ENCODE data around the gene PHEX. TPM values are rescaled to one million over a fixed set of nuclear protein-coding genes. Genes with fewer than 3 reads are reported as not detected.

PHEX gene
- total RNA-seq, 2 donors from 2014 or later = not detected

- Histone ChIP-seq H3K27me3 (no peaks in the 10 kb centered on the region), H3K9me3 (no peaks in the 10 kb centered on the region), H3K4me1 (no peaks in the 10 kb centered on the region), H3K36me3 (replicated peaks in 1 of 2; ENCODE audit: insufficient read depth in 1 of 2, low read depth in 2 of 2) (no peaks in the 10 kb centered on the region), H3K4me3 (no peak overlapping the region), H3K27ac (no peak overlapping the region)
- ATAC-seq (no peak), DNase-seq (no peak)
- intact Hi-C loops (cut with DNase I) = no loop called here
- no peak for TF ChIP-seq POLR2A (IDR thresholded peaks at IDR 0.05)
- TF ChIP-seq CTCF (IDR thresholded peaks at IDR 0.05) = no peak
- 80 to 81% methylated on average over 7 to 11 of the region's 11 CpGs for WGBS, 2 donors
Measured at GRCh38 chrX:22041907-22042530, 9.9 kb downstream of the PHEX start.

GRCh38 chrX:22043872-22044271, 11.7 kb downstream of the PHEX start:
- ATAC-seq (no peak), DNase-seq (no peak)
- no peak overlapping the region for H3K4me3 ChIP-seq
- intact Hi-C loops (cut with DNase I) = no loop called here
- H3K27me3 ChIP-seq = no peaks in the 10 kb centered on the region
- TF ChIP-seq CTCF (IDR thresholded peaks at IDR 0.05) (no peak), POLR2A (IDR thresholded peaks at IDR 0.05) (no peak)
- no peaks in the 10 kb centered on the region for H3K4me1 ChIP-seq
- H3K36me3 ChIP-seq (replicated peaks in 1 of 2; ENCODE audit: insufficient read depth in 1 of 2, low read depth in 2 of 2) = no peaks in the 10 kb centered on the region
- H3K27ac ChIP-seq = no peak overlapping the region
- no peaks in the 10 kb centered on the region for H3K9me3 ChIP-seq
- WGBS, 2 donors = 24 to 54% methylated on average over 4 of the region's 4 CpGs

- H3K4me1 ChIP-seq = no peaks in the 10 kb centered on the region
- no peak overlapping the region for H3K4me3 ChIP-seq
- no peak for ATAC-seq
- DNase-seq = no peak
- intact Hi-C loops (cut with DNase I) = no loop called here
- no peaks in the 10 kb centered on the region for H3K9me3 ChIP-seq
- H3K27ac ChIP-seq = no peak overlapping the region
- H3K36me3 ChIP-seq (replicated peaks in 1 of 2; ENCODE audit: insufficient read depth in 1 of 2, low read depth in 2 of 2) = no peaks in the 10 kb centered on the region
- no peak for TF ChIP-seq CTCF (IDR thresholded peaks at IDR 0.05)
- no peak for TF ChIP-seq POLR2A (IDR thresholded peaks at IDR 0.05)
- 60 to 64% methylated on average over 2 of the region's 2 CpGs for WGBS, 2 donors
- H3K27me3 ChIP-seq = no peaks in the 10 kb centered on the region
Measured at GRCh38 chrX:22047468-22047867, 15.3 kb downstream of the PHEX start.

GRCh38 chrX:22053481-22053880, 21.4 kb downstream of the PHEX start:
- no peak for TF ChIP-seq CTCF (IDR thresholded peaks at IDR 0.05)
- no peak for TF ChIP-seq POLR2A (IDR thresholded peaks at IDR 0.05)
- Histone ChIP-seq H3K36me3 (replicated peaks in 1 of 2; ENCODE audit: insufficient read depth in 1 of 2, low read depth in 2 of 2) (no peaks in the 10 kb centered on the region), H3K27me3 (no peaks in the 10 kb centered on the region), H3K9me3 (no peaks in the 10 kb centered on the region), H3K4me1 (no peaks in the 10 kb centered on the region), H3K27ac (no peak overlapping the region), H3K4me3 (no peak overlapping the region)
- ATAC-seq (no peak), DNase-seq (no peak)
- WGBS, 2 donors = 68 to 80% methylated on average over 3 of the region's 3 CpGs
- intact Hi-C loops (cut with DNase I) = no loop called here

- Histone ChIP-seq H3K9me3 (no peaks in the 10 kb centered on the region), H3K27me3 (no peaks in the 10 kb centered on the region), H3K36me3 (replicated peaks in 1 of 2; ENCODE audit: insufficient read depth in 1 of 2, low read depth in 2 of 2) (no peaks in the 10 kb centered on the region), H3K27ac (no peak overlapping the region), H3K4me3 (no peak overlapping the region), H3K4me1 (no peaks in the 10 kb centered on the region)
- DNase-seq (no peak), ATAC-seq (no peak)
- intact Hi-C loops (cut with DNase I) = no loop called here
- no peak for TF ChIP-seq POLR2A (IDR thresholded peaks at IDR 0.05)
- TF ChIP-seq CTCF (IDR thresholded peaks at IDR 0.05) = no peak
- 76 to 85% methylated on average over 2 of the region's 2 CpGs for WGBS, 2 donors
Measured at GRCh38 chrX:22056235-22056634, 24.1 kb downstream of the PHEX start.

All from body of pancreas (tissue), 4 donors.